H9 (cell line): ENCODE measurements around the gene PLPP2. TPM values are rescaled to one million over a fixed set of nuclear protein-coding genes. Genes with fewer than 3 reads are reported as not detected.

Source experiments
- DNase-seq: peaks from one replicate; pipeline ENCODE4 v3.0.0-alpha.2; 2017
- H2AFZ ChIP-seq: one replicate; pipeline ENCODE4 v1.6.1; 2013; ENCODE audit warnings: mild to moderate bottlenecking, low read length, control low read depth, moderate library complexity
- H2AK5ac ChIP-seq: 2 replicates; pipeline ENCODE4 v1.6.1; 2013; ENCODE audit warnings: low read length, control low read depth, mixed read lengths; ENCODE audit not compliant: insufficient read length
- H2BK120ac ChIP-seq: one replicate; pipeline ENCODE4 v1.6.1; 2013; ENCODE audit warnings: low read depth, mild to moderate bottlenecking, low read length, control low read depth, inconsistent platforms; ENCODE audit not compliant: poor library complexity, severe bottlenecking
- H2BK12ac ChIP-seq: 2 replicates; pipeline ENCODE4 v1.6.1; 2013; ENCODE audit warnings: low read length, control low read depth, mixed read lengths, low read depth; ENCODE audit not compliant: insufficient read length
- H2BK15ac ChIP-seq: 2 replicates; pipeline ENCODE4 v1.6.1; 2013; ENCODE audit warnings: low read depth, low read length, control low read depth
- H2BK20ac ChIP-seq: one replicate; pipeline ENCODE4 v1.6.1; 2013; ENCODE audit warnings: low read depth, mild to moderate bottlenecking, low read length, control low read depth, inconsistent platforms; ENCODE audit not compliant: poor library complexity, severe bottlenecking
- H2BK5ac ChIP-seq: 2 replicates; pipeline ENCODE4 v1.6.1; 2013; ENCODE audit warnings: low read length, control low read depth, mixed read lengths; ENCODE audit not compliant: insufficient read length
- H3K14ac ChIP-seq: 2 replicates; pipeline ENCODE4 v1.6.1; 2013; ENCODE audit warnings: low read length, control low read depth; ENCODE audit not compliant: insufficient read depth
- H3K18ac ChIP-seq: 2 replicates; pipeline ENCODE4 v1.6.1; 2013; ENCODE audit warnings: low read depth, mild to moderate bottlenecking, mixed read lengths, low read length, control low read depth; ENCODE audit not compliant: insufficient read length
- H3K23ac ChIP-seq: 2 replicates; pipeline ENCODE4 v1.6.1; 2013; ENCODE audit warnings: low read length, control low read depth, mixed read lengths, low read depth; ENCODE audit not compliant: insufficient read length
- H3K23me2 ChIP-seq: 2 replicates; pipeline ENCODE4 v1.6.1; 2013; ENCODE audit warnings: low read depth, mild to moderate bottlenecking, mixed read lengths, low read length, control low read depth; ENCODE audit not compliant: insufficient read length, poor library complexity, severe bottlenecking
- H3K27ac ChIP-seq: 2 replicates; pipeline ENCODE4 v1.5.1; 2013; ENCODE audit warnings: low read length, control low read depth, mixed read lengths, low read depth; ENCODE audit not compliant: insufficient read length
- H3K27me3 ChIP-seq: 2 replicates; pipeline ENCODE4 v1.6.1; 2013; ENCODE audit warnings: low read length, control low read depth, inconsistent platforms; ENCODE audit not compliant: insufficient read depth
- H3K4ac ChIP-seq: 2 replicates; pipeline ENCODE4 v1.6.1; 2013; ENCODE audit warnings: low read depth, mild to moderate bottlenecking, control low read depth, inconsistent platforms, low read length, moderate library complexity
- H3K4me1 ChIP-seq: 2 replicates; pipeline ENCODE4 v1.6.1; 2013; ENCODE audit warnings: low read length, control low read depth, inconsistent platforms; ENCODE audit not compliant: insufficient read depth
- H3K4me2 ChIP-seq: 2 replicates; pipeline ENCODE4 v1.6.1; 2013; ENCODE audit warnings: low read length, control low read depth, mixed read lengths; ENCODE audit not compliant: insufficient read length, insufficient read depth
- H3K56ac ChIP-seq: 2 replicates; pipeline ENCODE4 v1.6.1; 2013; ENCODE audit warnings: low read depth, mild to moderate bottlenecking, mixed read lengths, low read length, control low read depth; ENCODE audit not compliant: insufficient read length
- H3K79me1 ChIP-seq: 2 replicates; pipeline ENCODE4 v1.6.1; 2013; ENCODE audit warnings: low read depth, mild to moderate bottlenecking, moderate library complexity, low read length, control low read depth, inconsistent platforms; ENCODE audit not compliant: insufficient read depth, poor library complexity, severe bottlenecking
- H3K79me2 ChIP-seq: 2 replicates; pipeline ENCODE4 v1.6.1; 2013; ENCODE audit warnings: low read length, control low read depth, inconsistent platforms; ENCODE audit not compliant: insufficient read depth
- H3K9ac ChIP-seq: 2 replicates; pipeline ENCODE4 v1.6.1; 2013; ENCODE audit warnings: low read length, control low read depth, mixed read lengths; ENCODE audit not compliant: insufficient read length; ENCODE audit errors: extremely low read depth
- H3K9me3 ChIP-seq: one replicate; pipeline ENCODE4 v1.6.1; 2013; ENCODE audit warnings: low read depth, low read length, inconsistent platforms; ENCODE audit not compliant: control insufficient read depth
- H3T11ph ChIP-seq: one replicate; pipeline ENCODE4 v1.6.1; 2013; ENCODE audit warnings: mild to moderate bottlenecking, low read length, control low read depth, inconsistent platforms
- H4K20me1 ChIP-seq: one replicate; pipeline ENCODE4 v1.6.1; 2013; ENCODE audit not compliant: control insufficient read depth, insufficient read length, insufficient read depth
- H4K5ac ChIP-seq: 2 replicates; pipeline ENCODE4 v1.6.1; 2013; ENCODE audit warnings: low read depth, mild to moderate bottlenecking, mixed read lengths, low read length, control low read depth; ENCODE audit not compliant: insufficient read length
- H4K8ac ChIP-seq: replicated peaks from 2 replicates; pipeline ENCODE4 v1.6.1; 2013; ENCODE audit warnings: low read length, control low read depth, mixed read lengths, low read depth; ENCODE audit not compliant: insufficient read length
- H4K91ac ChIP-seq: 2 replicates; pipeline ENCODE4 v1.6.1; 2013; ENCODE audit warnings: low read depth, mild to moderate bottlenecking, moderate library complexity, mixed read lengths, low read length, control low read depth; ENCODE audit not compliant: insufficient read length
- H3K27ac Mint-ChIP-seq, 3 experiments: 2 replicates in 2 of 3; 3 replicates in 1 of 3; pipeline ENCODE4 v1.8.0; 2020 to 2021; ENCODE audit warnings: mixed read lengths in 3 of 3, mild to moderate bottlenecking in 1 of 3, moderate library complexity in 1 of 3
- H3K27me3 Mint-ChIP-seq: 2 replicates; pipeline ENCODE4 v1.8.0; 2021; ENCODE audit warnings: low read depth, mild to moderate bottlenecking, moderate library complexity, mixed read lengths
- H3K36me3 Mint-ChIP-seq, 3 experiments: 2 replicates in 2 of 3; 3 replicates in 1 of 3; pipeline ENCODE4 v1.8.0; 2020 to 2021; ENCODE audit warnings: low read depth in 3 of 3, mixed read lengths in 3 of 3; ENCODE audit not compliant: insufficient read depth in 1 of 3
- H3K4me1 Mint-ChIP-seq, 2 experiments: 2 replicates each; pipeline ENCODE4 v1.8.0; 2020; ENCODE audit warnings: mixed read lengths in 2 of 2
- H3K4me3 Mint-ChIP-seq, 2 experiments: 2 replicates in 1 of 2; 3 replicates in 1 of 2; pipeline ENCODE4 v1.8.0; 2020 to 2021; ENCODE audit warnings: mild to moderate bottlenecking in 2 of 2, mixed read lengths in 2 of 2, moderate library complexity in 1 of 2
- H3K9me3 Mint-ChIP-seq, 2 experiments: 2 replicates in 1 of 2; 3 replicates in 1 of 2; pipeline ENCODE4 v1.8.0; 2020; ENCODE audit warnings: mild to moderate bottlenecking in 2 of 2, mixed read lengths in 2 of 2, moderate library complexity in 1 of 2
- WGBS: extraction: QIAGEN DNeasy Blood & Tissue Kit; methylation state at CpG from one replicate; pipeline ENCODE4 v1.1.7; 2013; ENCODE audit warnings: missing lambda C conversion rate, low lambda C conversion rate, mixed read lengths; ENCODE audit not compliant: insufficient read length; ENCODE audit errors: extremely low coverage; 5-methylcytosine and 5-hydroxymethylcytosine counted together
- total RNA-seq: library from RNA; stranded (reverse); gene quantifications from 2 replicates; pipeline ENCODE4 v1.2.1, GENCODE V29; 2021
- TF ChIP-seq, protein P1 (sequence below): fragments of 200-600 bp; sonication (generic); conservative IDR thresholded peaks from 3 replicates; pipeline ENCODE4 v1.8.0; 2021; ENCODE audit warnings: antibody characterized with exemption, mild to moderate bottlenecking

PLPP2 gene
- total RNA-seq, 1 experiment from 2014 or later: 143 TPM

DNA sequence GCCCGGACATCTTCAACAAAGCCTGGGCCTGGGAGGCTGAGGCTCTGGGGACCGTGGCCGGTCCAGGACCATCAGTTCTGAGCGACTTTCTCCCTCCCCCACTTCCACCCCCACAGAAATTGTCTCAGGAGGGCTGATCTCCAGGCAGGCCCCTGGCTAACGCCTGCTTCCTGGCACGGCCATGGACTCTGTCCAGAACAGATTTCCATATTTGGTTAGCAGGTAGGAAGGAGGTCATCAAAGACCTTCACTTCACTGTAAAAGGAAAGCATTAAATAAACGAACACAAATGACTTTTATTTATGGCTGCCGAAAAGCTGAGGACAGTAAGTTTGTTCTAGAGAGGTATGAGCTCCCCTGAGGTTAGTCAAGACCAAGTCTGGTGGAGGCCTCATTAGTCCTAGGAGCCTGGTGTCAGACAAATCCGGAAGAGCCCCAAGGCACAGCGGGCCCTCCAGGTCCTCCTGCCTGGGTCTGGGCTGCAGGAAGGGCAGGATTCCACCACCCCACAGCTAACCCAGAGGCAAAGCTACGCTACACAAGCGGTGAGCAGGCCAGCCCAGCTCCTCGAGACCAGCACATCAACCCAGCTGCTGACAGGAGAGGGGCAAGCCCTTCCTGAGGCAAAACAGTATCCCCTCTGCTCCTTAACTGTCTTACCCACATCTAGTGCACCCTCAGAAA, 4.6 kb upstream of the PLPP2 start:
- no peak overlapping the region for H3K23ac ChIP-seq
- H4K91ac ChIP-seq: no peak overlapping the region
- H2BK15ac ChIP-seq: no peak overlapping the region
- H3K4me3 Mint-ChIP-seq: peak overlapping the region in 1 of 2 experiments; percentile 71; a peak in 1 of 5 replicates
- H4K8ac ChIP-seq: no peak overlapping the region
- peaks cover 0 to 2% (median 0%) of the 10 kb centered on the region in 3 experiments; a peak in 2 of 7 replicates for H3K36me3 Mint-ChIP-seq
- H3K27ac Mint-ChIP-seq: peak overlapping the region in 1 of 3 experiments; percentile 84; a peak in 3 of 7 replicates
- H3K79me1 ChIP-seq: no peaks in the 10 kb centered on the region
- no peak overlapping the region for H2BK12ac ChIP-seq
- H3K14ac ChIP-seq: no peak overlapping the region
- no peak overlapping the region for H2BK120ac ChIP-seq
- H3K4ac ChIP-seq: no peak overlapping the region
- no peak overlapping the region for H2BK20ac ChIP-seq
- no peak overlapping the region for H2AFZ ChIP-seq
- H3T11ph ChIP-seq: no peak overlapping the region
- no peaks in the 10 kb centered on the region; the same call in 1 of the 2 replicates for H3K27me3 ChIP-seq
- H3K18ac ChIP-seq: no peak overlapping the region
- peaks cover 25 to 27% of the 10 kb centered on the region in 2 experiments for H3K4me1 Mint-ChIP-seq
- no peaks in the 10 kb centered on the region for H3K9me3 ChIP-seq
- H2AK5ac ChIP-seq: no peak overlapping the region
- no CpG with 5 or more reads among the region's 13 CpGs for WGBS
- peaks cover 29% of the 10 kb centered on the region for H3K27me3 Mint-ChIP-seq
- peaks cover 2% of the 10 kb centered on the region for H3K4me1 ChIP-seq
- no peaks in the 10 kb centered on the region for H4K20me1 ChIP-seq
- peaks cover 9% of the 10 kb centered on the region for H3K23me2 ChIP-seq
- peaks cover 6% of the 10 kb centered on the region in 2 experiments; a peak in 4 of 5 replicates for H3K9me3 Mint-ChIP-seq
- no peak overlapping the region for H3K56ac ChIP-seq
- H4K5ac ChIP-seq: no peak overlapping the region
- H2BK5ac ChIP-seq: no peak overlapping the region
- H3K27ac ChIP-seq: no peak overlapping the region
- H3K9ac ChIP-seq: no peak overlapping the region
- TF ChIP-seq, protein P1, sequence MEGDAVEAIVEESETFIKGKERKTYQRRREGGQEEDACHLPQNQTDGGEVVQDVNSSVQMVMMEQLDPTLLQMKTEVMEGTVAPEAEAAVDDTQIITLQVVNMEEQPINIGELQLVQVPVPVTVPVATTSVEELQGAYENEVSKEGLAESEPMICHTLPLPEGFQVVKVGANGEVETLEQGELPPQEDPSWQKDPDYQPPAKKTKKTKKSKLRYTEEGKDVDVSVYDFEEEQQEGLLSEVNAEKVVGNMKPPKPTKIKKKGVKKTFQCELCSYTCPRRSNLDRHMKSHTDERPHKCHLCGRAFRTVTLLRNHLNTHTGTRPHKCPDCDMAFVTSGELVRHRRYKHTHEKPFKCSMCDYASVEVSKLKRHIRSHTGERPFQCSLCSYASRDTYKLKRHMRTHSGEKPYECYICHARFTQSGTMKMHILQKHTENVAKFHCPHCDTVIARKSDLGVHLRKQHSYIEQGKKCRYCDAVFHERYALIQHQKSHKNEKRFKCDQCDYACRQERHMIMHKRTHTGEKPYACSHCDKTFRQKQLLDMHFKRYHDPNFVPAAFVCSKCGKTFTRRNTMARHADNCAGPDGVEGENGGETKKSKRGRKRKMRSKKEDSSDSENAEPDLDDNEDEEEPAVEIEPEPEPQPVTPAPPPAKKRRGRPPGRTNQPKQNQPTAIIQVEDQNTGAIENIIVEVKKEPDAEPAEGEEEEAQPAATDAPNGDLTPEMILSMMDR: no peak
- H3K4me2 ChIP-seq: no peak overlapping the region
- H3K79me2 ChIP-seq: no peaks in the 10 kb centered on the region
- DNase-seq: no peak
